OCI-LY3 (cell line): ENCODE data around the gene NOLC1.

Experiments
- H2AFZ ChIP-seq: fragments of 200-600, 300-600 bp; shearing (Covaris generic); 2 replicates; pipeline ENCODE4 v1.6.0; 2014; ENCODE audit warnings: antibody characterized with exemption, low read depth, low read length
- H3K27ac ChIP-seq: fragments of 200-600, 300-600 bp; sonication (generic); 2 replicates; pipeline ENCODE4 v1.5.1; 2014; ENCODE audit warnings: mild to moderate bottlenecking, low read length, moderate library complexity, mixed read lengths
- H3K27me3 ChIP-seq: fragments of 200-600, 300-600 bp; sonication (generic); 2 replicates; pipeline ENCODE4 v1.6.1; 2014; ENCODE audit warnings: low read depth, low read length, mixed read lengths
- H3K36me3 ChIP-seq: fragments of 200-600, 300-600 bp; sonication (generic); replicated peaks from 2 replicates; pipeline ENCODE3; 2014; ENCODE audit warnings: low read depth, low read length, mixed read lengths
- H3K4me1 ChIP-seq: fragments of 300-600, 200-600 bp; sonication (generic); 2 replicates; pipeline ENCODE4 v1.6.1; 2014; ENCODE audit warnings: low read length, mixed read lengths
- H3K4me2 ChIP-seq: fragments of 200-600, 300-600 bp; sonication (generic); 2 replicates; pipeline ENCODE4 v1.6.1; 2014; ENCODE audit warnings: low read length, mixed read lengths
- H3K4me3 ChIP-seq: fragments of 300-600, 200-600 bp; sonication (generic); 2 replicates; pipeline ENCODE4 v1.5.1; 2014; ENCODE audit warnings: antibody characterized with exemption, mild to moderate bottlenecking, low read length, moderate library complexity
- H3K79me2 ChIP-seq: fragments of 300-600, 200-600 bp; shearing (Covaris generic); 2 replicates; pipeline ENCODE4 v1.6.1; 2014; ENCODE audit warnings: mild to moderate bottlenecking, low read length, mixed read lengths
- H3K9ac ChIP-seq: fragments of 300-600, 200-600 bp; shearing (Covaris generic); 2 replicates; pipeline ENCODE4 v1.6.0; 2014; ENCODE audit warnings: mild to moderate bottlenecking, low read length, moderate library complexity
- H3K9me3 ChIP-seq: fragments of 200-600, 300-600 bp; shearing (Covaris generic); 2 replicates; pipeline ENCODE4 v1.6.1; 2014; ENCODE audit warnings: low read length, mixed read lengths; ENCODE audit not compliant: insufficient read depth
- H4K20me1 ChIP-seq: fragments of 200-600, 300-600 bp; sonication (generic); 2 replicates; pipeline ENCODE4 v1.6.1; 2016; ENCODE audit warnings: low read length, mixed read lengths; ENCODE audit not compliant: insufficient read depth
- CTCF ChIP-seq: fragments of 200-600, 300-600 bp; sonication (generic); IDR thresholded peaks from 2 replicates; pipeline ENCODE4 v1.5.1; 2014; ENCODE audit warnings: antibody characterized with exemption, low read length, low read depth
- EZH2phosphoT487 ChIP-seq: fragments of 200-600 bp; shearing (Covaris generic); IDR thresholded peaks from 2 replicates; pipeline ENCODE4 v1.6.1; 2018; ENCODE audit warnings: antibody characterized with exemption, mixed run types, low read depth

The NOLC1 gene

GRCh38 chr10:102140218-102140617, 12.0 kb upstream of the NOLC1 start:
- peaks cover 82% of the 10 kb centered on the region for H3K79me2 ChIP-seq
- no peak overlapping the region for H3K27ac ChIP-seq
- no peak for TF ChIP-seq EZH2phosphoT487
- no peak for TF ChIP-seq CTCF
- H3K4me1 ChIP-seq: peaks cover 9% of the 10 kb centered on the region; the same call in 1 of the 2 replicates
- no peak overlapping the region for H3K4me2 ChIP-seq
- H3K36me3 ChIP-seq: peaks cover 61% of the 10 kb centered on the region
- H3K9ac ChIP-seq: no peak overlapping the region
- no peak overlapping the region for H3K4me3 ChIP-seq
- no peaks in the 10 kb centered on the region for H3K9me3 ChIP-seq
- H3K27me3 ChIP-seq: no peaks in the 10 kb centered on the region
- H4K20me1 ChIP-seq: peaks cover 27% of the 10 kb centered on the region
- H2AFZ ChIP-seq: no peak overlapping the region

GRCh38 chr10:102140913-102141540, 11.2 kb upstream of the NOLC1 start:
- TF ChIP-seq EZH2phosphoT487: no peak
- TF ChIP-seq CTCF: no peak

GRCh38 chr10:102141583-102142107, 10.5 kb upstream of the NOLC1 start:
- H3K9me3 ChIP-seq: no peaks in the 10 kb centered on the region
- TF ChIP-seq EZH2phosphoT487 (no peak), CTCF (no peak)

More at GRCh38 chr10:102140913-102141540, 11.2 kb upstream of the NOLC1 start:
- no peak overlapping the region for H3K4me2 ChIP-seq
- peaks cover 2% of the 10 kb centered on the region; the same call in 1 of the 2 replicates for H3K4me1 ChIP-seq
- no peak overlapping the region for H3K27ac ChIP-seq
- no peaks in the 10 kb centered on the region for H3K9me3 ChIP-seq
- H3K9ac ChIP-seq: no peak overlapping the region
- peaks cover 74% of the 10 kb centered on the region for H3K79me2 ChIP-seq
- H2AFZ ChIP-seq: no peak overlapping the region
- H4K20me1 ChIP-seq: peaks cover 20% of the 10 kb centered on the region
- no peaks in the 10 kb centered on the region for H3K27me3 ChIP-seq
- H3K4me3 ChIP-seq: no peak overlapping the region
- H3K36me3 ChIP-seq: peaks cover 60% of the 10 kb centered on the region

GRCh38 chr10:102146971-102147428, 5.2 kb upstream of the NOLC1 start:
- Histone ChIP-seq H3K27me3 (no peaks in the 10 kb centered on the region), H3K9me3 (no peaks in the 10 kb centered on the region), H4K20me1 (peaks cover 3% of the 10 kb centered on the region; the same call in 1 of the 2 replicates), H3K9ac (no peak overlapping the region), H3K4me3 (no peak overlapping the region), H3K4me2 (no peak overlapping the region), H3K36me3 (peaks cover 31% of the 10 kb centered on the region), H2AFZ (no peak overlapping the region), H3K4me1 (peaks cover 16% of the 10 kb centered on the region), H3K79me2 (peaks cover 21% of the 10 kb centered on the region), H3K27ac (no peak overlapping the region)
- no peak for TF ChIP-seq CTCF
- TF ChIP-seq EZH2phosphoT487: no peak

More at GRCh38 chr10:102141583-102142107, 10.5 kb upstream of the NOLC1 start:
- Histone ChIP-seq H2AFZ (no peak overlapping the region), H3K27me3 (no peaks in the 10 kb centered on the region), H3K36me3 (peaks cover 57% of the 10 kb centered on the region), H3K4me3 (no peak overlapping the region), H3K79me2 (peaks cover 67% of the 10 kb centered on the region), H4K20me1 (peaks cover 15% of the 10 kb centered on the region), H3K9ac (no peak overlapping the region), H3K4me1 (no peaks in the 10 kb centered on the region), H3K4me2 (no peak overlapping the region), H3K27ac (no peak overlapping the region)
